OCI-LY3 (cell line): ENCODE data around the gene WFDC5.

ENCODE experiments used
- H2AFZ ChIP-seq: fragments of 200-600, 300-600 bp; shearing (Covaris generic); 2 replicates; pipeline ENCODE4 v1.6.0; 2014; ENCODE audit warnings: antibody characterized with exemption, low read depth, low read length
- H3K27ac ChIP-seq: fragments of 200-600, 300-600 bp; sonication (generic); 2 replicates; pipeline ENCODE4 v1.5.1; 2014; ENCODE audit warnings: mild to moderate bottlenecking, low read length, moderate library complexity, mixed read lengths
- H3K27me3 ChIP-seq: fragments of 200-600, 300-600 bp; sonication (generic); 2 replicates; pipeline ENCODE4 v1.6.1; 2014; ENCODE audit warnings: low read depth, low read length, mixed read lengths
- H3K36me3 ChIP-seq: fragments of 200-600, 300-600 bp; sonication (generic); replicated peaks from 2 replicates; pipeline ENCODE3; 2014; ENCODE audit warnings: low read depth, low read length, mixed read lengths
- H3K4me1 ChIP-seq: fragments of 300-600, 200-600 bp; sonication (generic); 2 replicates; pipeline ENCODE4 v1.6.1; 2014; ENCODE audit warnings: low read length, mixed read lengths
- H3K4me2 ChIP-seq: fragments of 200-600, 300-600 bp; sonication (generic); 2 replicates; pipeline ENCODE4 v1.6.1; 2014; ENCODE audit warnings: low read length, mixed read lengths
- H3K4me3 ChIP-seq: fragments of 300-600, 200-600 bp; sonication (generic); 2 replicates; pipeline ENCODE4 v1.5.1; 2014; ENCODE audit warnings: antibody characterized with exemption, mild to moderate bottlenecking, low read length, moderate library complexity
- H3K79me2 ChIP-seq: fragments of 300-600, 200-600 bp; shearing (Covaris generic); 2 replicates; pipeline ENCODE4 v1.6.1; 2014; ENCODE audit warnings: mild to moderate bottlenecking, low read length, mixed read lengths
- H3K9ac ChIP-seq: fragments of 300-600, 200-600 bp; shearing (Covaris generic); 2 replicates; pipeline ENCODE4 v1.6.0; 2014; ENCODE audit warnings: mild to moderate bottlenecking, low read length, moderate library complexity
- H3K9me3 ChIP-seq: fragments of 200-600, 300-600 bp; shearing (Covaris generic); 2 replicates; pipeline ENCODE4 v1.6.1; 2014; ENCODE audit warnings: low read length, mixed read lengths; ENCODE audit not compliant: insufficient read depth
- H4K20me1 ChIP-seq: fragments of 200-600, 300-600 bp; sonication (generic); 2 replicates; pipeline ENCODE4 v1.6.1; 2016; ENCODE audit warnings: low read length, mixed read lengths; ENCODE audit not compliant: insufficient read depth
- CTCF ChIP-seq: fragments of 200-600, 300-600 bp; sonication (generic); IDR thresholded peaks from 2 replicates; pipeline ENCODE4 v1.5.1; 2014; ENCODE audit warnings: antibody characterized with exemption, low read length, low read depth
- EZH2phosphoT487 ChIP-seq: fragments of 200-600 bp; shearing (Covaris generic); IDR thresholded peaks from 2 replicates; pipeline ENCODE4 v1.6.1; 2018; ENCODE audit warnings: antibody characterized with exemption, mixed run types, low read depth

Gene WFDC5

GRCh38 chr20:45154183-45154582 lies 39.2 kb upstream of the WFDC5 start:
- H3K27ac ChIP-seq: peak overlapping the region; percentile 82
- H3K9ac ChIP-seq: peak overlapping the region; percentile 26; the same call in 1 of the 2 replicates
- H3K9me3 ChIP-seq: peaks cover 31% of the 10 kb centered on the region
- no peak overlapping the region for H2AFZ ChIP-seq
- TF ChIP-seq EZH2phosphoT487 (no peak), CTCF (peak; percentile 24)
- H3K4me1 ChIP-seq: peaks cover 46% of the 10 kb centered on the region
- no peaks in the 10 kb centered on the region for H3K79me2 ChIP-seq
- H3K27me3 ChIP-seq: no peaks in the 10 kb centered on the region
- H3K4me3 ChIP-seq: peak overlapping the region; percentile 29
- peaks cover 22% of the 10 kb centered on the region for H3K36me3 ChIP-seq
- peak overlapping the region; percentile 57 for H3K4me2 ChIP-seq
- H4K20me1 ChIP-seq: no peaks in the 10 kb centered on the region

- H3K4me3 ChIP-seq: peak overlapping the region; percentile 34
These were observed 38.8 kb upstream of the WFDC5 start for GRCh38 chr20:45153752-45154151.

GRCh38 chr20:45153147-45153546 lies 38.2 kb upstream of the WFDC5 start:
- Histone ChIP-seq H3K4me3 (peak overlapping the region; percentile 34), H3K9ac (peak overlapping the region; percentile 26; the same call in 1 of the 2 replicates), H3K79me2 (no peaks in the 10 kb centered on the region), H3K27me3 (no peaks in the 10 kb centered on the region), H3K36me3 (peaks cover 22% of the 10 kb centered on the region), H3K4me2 (peak overlapping the region; percentile 57), H3K27ac (peak overlapping the region; percentile 82), H3K9me3 (peaks cover 20% of the 10 kb centered on the region), H4K20me1 (no peaks in the 10 kb centered on the region), H3K4me1 (peaks cover 46% of the 10 kb centered on the region), H2AFZ (no peak overlapping the region)
- TF ChIP-seq CTCF (no peak), EZH2phosphoT487 (no peak)

More at GRCh38 chr20:45153752-45154151, 38.8 kb upstream of the WFDC5 start:
- Histone ChIP-seq H2AFZ (no peak overlapping the region), H3K9ac (peak overlapping the region; percentile 26; the same call in 1 of the 2 replicates), H3K27ac (peak overlapping the region; percentile 82), H3K9me3 (peaks cover 26% of the 10 kb centered on the region), H4K20me1 (no peaks in the 10 kb centered on the region), H3K36me3 (peaks cover 22% of the 10 kb centered on the region), H3K4me1 (peaks cover 46% of the 10 kb centered on the region), H3K4me2 (peak overlapping the region; percentile 57), H3K27me3 (no peaks in the 10 kb centered on the region), H3K79me2 (no peaks in the 10 kb centered on the region)
- TF ChIP-seq CTCF (no peak), EZH2phosphoT487 (no peak)

DNA sequence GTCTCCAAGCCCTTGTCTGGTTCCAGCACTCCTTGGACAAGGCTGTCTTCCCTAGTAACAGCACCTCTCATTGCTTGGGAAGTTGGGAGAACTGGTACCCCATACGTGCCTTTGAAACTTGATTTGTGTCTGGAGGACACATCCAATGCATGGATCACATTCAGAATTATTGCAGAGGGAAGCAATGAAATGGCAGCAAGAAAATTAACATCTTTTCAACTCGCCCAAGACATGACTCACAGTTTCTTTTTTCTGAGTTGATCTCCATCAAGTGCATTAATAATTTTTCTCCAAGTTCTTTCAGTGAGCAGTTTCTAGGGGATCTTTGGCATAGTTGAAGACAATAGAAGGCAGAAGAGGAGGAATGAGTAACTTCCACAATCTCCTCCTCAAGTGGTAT lies 37.4 kb upstream of the WFDC5 start:
- Histone ChIP-seq H3K4me3 (no peak overlapping the region), H3K27me3 (no peaks in the 10 kb centered on the region), H4K20me1 (no peaks in the 10 kb centered on the region), H3K36me3 (peaks cover 19% of the 10 kb centered on the region), H3K9me3 (peaks cover 13% of the 10 kb centered on the region), H2AFZ (no peak overlapping the region), H3K4me2 (no peak overlapping the region), H3K9ac (no peak overlapping the region), H3K4me1 (peaks cover 46% of the 10 kb centered on the region), H3K79me2 (no peaks in the 10 kb centered on the region), H3K27ac (no peak overlapping the region)
- TF ChIP-seq CTCF (no peak), EZH2phosphoT487 (no peak)
